Prostate gland (tissue), 2 donors: ENCODE measurements around the gene NPTXR.

Source experiments
- POLR2A ChIP-seq: fragments of 450-650 bp; IDR thresholded peaks from one replicate; pipeline ENCODE4 v1.6.1; 2016; ENCODE audit warnings: antibody characterized with exemption, mild to moderate bottlenecking
- TF ChIP-seq, protein P1 (sequence below), 4 experiments: fragments of 200-600 bp in 2 of 4; fragments of 450-650 bp in 2 of 4; sonication (generic) in 2 of 4; IDR thresholded peaks; 1 replicate in 3 of 4; 2 replicates in 1 of 4; pipeline ENCODE4 v1.5.1; 2016 to 2019; ENCODE audit warnings: antibody characterized with exemption in 4 of 4, mild to moderate bottlenecking in 2 of 4, moderate library complexity in 2 of 4

DNA sequence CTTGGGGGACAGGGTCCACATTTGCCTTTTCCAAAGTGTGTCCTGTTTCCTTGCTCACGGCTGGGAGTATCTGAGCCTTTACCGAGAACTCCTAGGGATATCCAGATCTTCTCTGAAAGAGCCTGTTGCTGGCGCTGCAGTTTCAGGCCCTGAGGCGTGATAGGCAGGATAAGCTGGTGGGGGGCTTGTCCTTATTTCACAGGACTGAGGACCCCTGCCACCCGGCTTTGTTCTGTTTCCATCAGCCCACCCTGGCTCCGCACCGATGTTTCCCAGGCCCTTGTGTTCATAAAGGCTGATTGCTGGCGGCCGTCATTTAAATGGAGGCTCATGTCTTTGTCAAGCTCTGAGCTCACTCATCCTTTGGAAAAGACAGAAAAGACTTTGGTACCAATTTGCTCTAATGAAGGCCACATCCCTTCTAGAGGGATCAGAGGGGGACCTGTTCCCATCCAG lies 9.4 kb upstream of the NPTXR start:
- no peak for TF ChIP-seq POLR2A
- TF ChIP-seq, protein P1, sequence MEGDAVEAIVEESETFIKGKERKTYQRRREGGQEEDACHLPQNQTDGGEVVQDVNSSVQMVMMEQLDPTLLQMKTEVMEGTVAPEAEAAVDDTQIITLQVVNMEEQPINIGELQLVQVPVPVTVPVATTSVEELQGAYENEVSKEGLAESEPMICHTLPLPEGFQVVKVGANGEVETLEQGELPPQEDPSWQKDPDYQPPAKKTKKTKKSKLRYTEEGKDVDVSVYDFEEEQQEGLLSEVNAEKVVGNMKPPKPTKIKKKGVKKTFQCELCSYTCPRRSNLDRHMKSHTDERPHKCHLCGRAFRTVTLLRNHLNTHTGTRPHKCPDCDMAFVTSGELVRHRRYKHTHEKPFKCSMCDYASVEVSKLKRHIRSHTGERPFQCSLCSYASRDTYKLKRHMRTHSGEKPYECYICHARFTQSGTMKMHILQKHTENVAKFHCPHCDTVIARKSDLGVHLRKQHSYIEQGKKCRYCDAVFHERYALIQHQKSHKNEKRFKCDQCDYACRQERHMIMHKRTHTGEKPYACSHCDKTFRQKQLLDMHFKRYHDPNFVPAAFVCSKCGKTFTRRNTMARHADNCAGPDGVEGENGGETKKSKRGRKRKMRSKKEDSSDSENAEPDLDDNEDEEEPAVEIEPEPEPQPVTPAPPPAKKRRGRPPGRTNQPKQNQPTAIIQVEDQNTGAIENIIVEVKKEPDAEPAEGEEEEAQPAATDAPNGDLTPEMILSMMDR (IDR thresholded peaks at IDR 0.05), result no peak
